NCI-H1417 treated with DMSO at 0.1 percent for 48 hours (cell line): ENCODE data around the gene HMOX2.

ENCODE experiments used
- DNase-seq: peaks from one replicate; lab custom pipeline; 2025; lab: John Stamatoyannopoulos, UW

HMOX2 gene

GRCh38 chr16:4465977-4466779 lies 10.0 kb upstream of the HMOX2 start:
- no peak for DNase-seq

GRCh38 chr16:4467916-4468315 lies 8.3 kb upstream of the HMOX2 start:
- no peak for DNase-seq

- no peak for DNase-seq
Measured at GRCh38 chr16:4468972-4469371, 7.2 kb upstream of the HMOX2 start.

GRCh38 chr16:4471869-4472268 lies 4.3 kb upstream of the HMOX2 start:
- no peak for DNase-seq

GRCh38 chr16:4472880-4473279 lies 3.3 kb upstream of the HMOX2 start:
- DNase-seq = no peak

- peak; percentile 73 for DNase-seq
Measured at GRCh38 chr16:4474192-4474961, 1.8 kb upstream of the HMOX2 start, which contains the start of gene NMRAL1. Gene NMRAL1, minus strand, starts transcription at chr16:4474625. Its CDS starts 493 bp downstream, at chr16:4474132.

- no peak for DNase-seq
Measured at GRCh38 chr16:4477966-4478365, 1.8 kb downstream of the HMOX2 start.

GRCh38 chr16:4481526-4481925 lies 5.3 kb downstream of the HMOX2 start:
- no peak for DNase-seq

GRCh38 chr16:4481963-4482362 lies 5.8 kb downstream of the HMOX2 start:
- DNase-seq = no peak

GRCh38 chr16:4486126-4486893 lies 10.1 kb downstream of the HMOX2 start:
- DNase-seq = no peak

- no peak for DNase-seq
Measured at GRCh38 chr16:4487955-4488498, 11.8 kb downstream of the HMOX2 start.

- DNase-seq = no peak
Measured at GRCh38 chr16:4488499-4488967, 12.3 kb downstream of the HMOX2 start.

GRCh38 chr16:4489030-4489429 lies 12.8 kb downstream of the HMOX2 start:
- DNase-seq = no peak

- DNase-seq = no peak
Measured at GRCh38 chr16:4491898-4492297, 15.7 kb downstream of the HMOX2 start.

- DNase-seq = no peak
Measured at GRCh38 chr16:4494746-4495490, 18.7 kb downstream of the HMOX2 start.

GRCh38 chr16:4495766-4496165 lies 19.6 kb downstream of the HMOX2 start:
- DNase-seq = no peak

- DNase-seq = no peak
Measured at GRCh38 chr16:4496305-4496704, 20.1 kb downstream of the HMOX2 start.

- no peak for DNase-seq
Measured at GRCh38 chr16:4498546-4499195, 22.5 kb downstream of the HMOX2 start.

GRCh38 chr16:4499196-4499555 lies 23.0 kb downstream of the HMOX2 start:
- DNase-seq = no peak

- DNase-seq = no peak
Measured at GRCh38 chr16:4500272-4500671, 24.1 kb downstream of the HMOX2 start.

- DNase-seq = no peak
Measured at GRCh38 chr16:4501071-4501478, 24.9 kb downstream of the HMOX2 start.
